ENCODE results near the gene LPCAT1. TPM values are rescaled to one million over a fixed set of nuclear protein-coding genes. Genes with fewer than 3 reads are reported as not detected.

The LPCAT1 gene
- total RNA-seq, 8 experiments from 2014 or later: 16.8 to 39.2 (median 29.8) TPM

- peaks cover 4 to 7% of the 10 kb centered on the region in 2 donors for H3K4me1 ChIP-seq (replicated peaks in 1 of 2)
- 70 to 100% (median 85%) methylated on average over 2 to 8 of the region's 17 CpGs for WGBS, 10 experiments
- ATAC-seq (replicated peaks in 6 of 8): no peak
- H3K27ac ChIP-seq: no peak overlapping the region
- no peak overlapping the region for H3K4me3 ChIP-seq
- in situ Hi-C loops (cut with MboI; ENCODE audit: low pct_unique_long_range_greater_than_20kb in 2 of 9, low sequenced_read_pairs in 9 of 9, unreplicated experiment in 9 of 9): no loop called here
These were observed 26.7 kb upstream of the LPCAT1 start for GRCh38 chr5:1550287-1551076.

GRCh38 chr5:1549475-1550030 is 25.8 kb upstream of the LPCAT1 start:
- ATAC-seq (replicated peaks in 6 of 8): no peak
- in situ Hi-C loops (cut with MboI; ENCODE audit: low pct_unique_long_range_greater_than_20kb in 2 of 9, low sequenced_read_pairs in 9 of 9, unreplicated experiment in 9 of 9): no loop called here
- Histone ChIP-seq H3K27ac (no peak overlapping the region), H3K4me3 (no peak overlapping the region), H3K4me1 (replicated peaks in 1 of 2) (peaks cover 4 to 7% of the 10 kb centered on the region in 2 donors)
- WGBS, 10 experiments: 60 to 100% (median 84%) methylated on average over 2 to 11 of the region's 16 CpGs; no CpG with 5 or more reads in 3 of the 10 experiments

- in situ Hi-C loops (cut with MboI; ENCODE audit: low pct_unique_long_range_greater_than_20kb in 2 of 9, low sequenced_read_pairs in 9 of 9, unreplicated experiment in 9 of 9): no loop called here
- Histone ChIP-seq H3K4me1 (replicated peaks in 1 of 2) (peaks cover 4 to 7% of the 10 kb centered on the region in 2 donors), H3K4me3 (no peak overlapping the region), H3K27ac (no peak overlapping the region)
- 70 to 94% (median 87%) methylated on average over 2 to 19 of the region's 33 CpGs; no CpG with 5 or more reads in 3 of the 10 experiments for WGBS, 10 experiments
- no peak for ATAC-seq (replicated peaks in 6 of 8)
These were observed 25.1 kb upstream of the LPCAT1 start for GRCh38 chr5:1548702-1549474.

GRCh38 chr5:1547655-1548054 is 23.9 kb upstream of the LPCAT1 start:
- no peak overlapping the region for H3K4me3 ChIP-seq
- in situ Hi-C loops (cut with MboI; ENCODE audit: low pct_unique_long_range_greater_than_20kb in 2 of 9, low sequenced_read_pairs in 9 of 9, unreplicated experiment in 9 of 9): no loop called here
- no peak overlapping the region for H3K27ac ChIP-seq
- 60 to 100% (median 95%) methylated on average over 2 to 5 of the region's 6 CpGs; no CpG with 5 or more reads in 3 of the 10 experiments for WGBS, 10 experiments
- no peak for ATAC-seq (replicated peaks in 6 of 8)
- peaks cover 3 to 4% of the 10 kb centered on the region in 2 donors for H3K4me1 ChIP-seq (replicated peaks in 1 of 2)

GRCh38 chr5:1547236-1547635 is 23.5 kb upstream of the LPCAT1 start:
- H3K27ac ChIP-seq: no peak overlapping the region
- no peak for ATAC-seq (replicated peaks in 6 of 8)
- H3K4me1 ChIP-seq (replicated peaks in 1 of 2): no peaks in the 10 kb centered on the region
- in situ Hi-C loops (cut with MboI; ENCODE audit: low pct_unique_long_range_greater_than_20kb in 2 of 9, low sequenced_read_pairs in 9 of 9, unreplicated experiment in 9 of 9): no loop called here
- H3K4me3 ChIP-seq: no peak overlapping the region
- 57 to 100% (median 88%) methylated on average over 1 to 11 of the region's 11 CpGs; no CpG with 5 or more reads in 1 of the 10 experiments for whole genome bisulfite sequencing, 10 experiments

- ATAC-seq (replicated peaks in 6 of 8): no peak
These were observed 22.8 kb upstream of the LPCAT1 start for GRCh38 chr5:1546556-1546955.

GRCh38 chr5:1545805-1546355 is 22.1 kb upstream of the LPCAT1 start:
- no peaks in the 10 kb centered on the region for H3K4me1 ChIP-seq (replicated peaks in 1 of 2)
- in situ Hi-C loops (cut with MboI; ENCODE audit: low pct_unique_long_range_greater_than_20kb in 2 of 9, low sequenced_read_pairs in 9 of 9, unreplicated experiment in 9 of 9): no loop called here
- no peak overlapping the region for H3K27ac ChIP-seq
- no peak overlapping the region for H3K4me3 ChIP-seq
- no peak for ATAC-seq (replicated peaks in 6 of 8)
- 20 to 81% (median 59%) methylated on average over 1 to 6 of the region's 6 CpGs for WGBS, 10 experiments

More at GRCh38 chr5:1546556-1546955, 22.8 kb upstream of the LPCAT1 start:
- no peak overlapping the region for H3K4me3 ChIP-seq
- in situ Hi-C loops (cut with MboI; ENCODE audit: low pct_unique_long_range_greater_than_20kb in 2 of 9, low sequenced_read_pairs in 9 of 9, unreplicated experiment in 9 of 9): no loop called here
- H3K27ac ChIP-seq: no peak overlapping the region
- H3K4me1 ChIP-seq (replicated peaks in 1 of 2): no peaks in the 10 kb centered on the region
- WGBS, 10 experiments: 63 to 100% (median 81%) methylated on average over 1 to 15 of the region's 18 CpGs; no CpG with 5 or more reads in 1 of the 10 experiments

- no peak overlapping the region for H3K27ac ChIP-seq
- no peaks in the 10 kb centered on the region for H3K4me1 ChIP-seq (replicated peaks in 1 of 2)
- no peak overlapping the region for H3K4me3 ChIP-seq
- 8 to 100% methylated on average over 1 to 2 of the region's 4 CpGs; no CpG with 5 or more reads in 8 of the 10 experiments for WGBS, 10 experiments
- in situ Hi-C loops (cut with MboI; ENCODE audit: low pct_unique_long_range_greater_than_20kb in 2 of 9, low sequenced_read_pairs in 9 of 9, unreplicated experiment in 9 of 9): no loop called here
- no peak for ATAC-seq (replicated peaks in 6 of 8)
These were observed 21.5 kb upstream of the LPCAT1 start for GRCh38 chr5:1545126-1545804.

GRCh38 chr5:1544294-1544961 is 20.7 kb upstream of the LPCAT1 start:
- ATAC-seq (replicated peaks in 6 of 8): no peak
- in situ Hi-C loops (cut with MboI; ENCODE audit: low pct_unique_long_range_greater_than_20kb in 2 of 9, low sequenced_read_pairs in 9 of 9, unreplicated experiment in 9 of 9): no loop called here
- 67 to 100% (median 80%) methylated on average over 1 to 6 of the region's 12 CpGs; no CpG with 5 or more reads in 5 of the 10 experiments for WGBS, 10 experiments
- no peak overlapping the region for H3K4me3 ChIP-seq
- no peaks in the 10 kb centered on the region for H3K4me1 ChIP-seq (replicated peaks in 1 of 2)
- no peak overlapping the region for H3K27ac ChIP-seq

- Histone ChIP-seq H3K4me1 (replicated peaks in 1 of 2) (no peaks in the 10 kb centered on the region), H3K4me3 (no peak overlapping the region), H3K27ac (no peak overlapping the region)
- in situ Hi-C loops (cut with MboI; ENCODE audit: low pct_unique_long_range_greater_than_20kb in 2 of 9, low sequenced_read_pairs in 9 of 9, unreplicated experiment in 9 of 9): no loop called here
- ATAC-seq (replicated peaks in 6 of 8): no peak
- WGBS, 10 experiments: 0 to 100% (median 60%) methylated on average over 1 to 2 of the region's 8 CpGs; no CpG with 5 or more reads in 5 of the 10 experiments
These were observed 19.9 kb upstream of the LPCAT1 start for GRCh38 chr5:1543398-1544293.

GRCh38 chr5:1542781-1543180 is 19.0 kb upstream of the LPCAT1 start:
- Histone ChIP-seq H3K27ac (no peak overlapping the region), H3K4me1 (replicated peaks in 1 of 2) (no peaks in the 10 kb centered on the region), H3K4me3 (no peak overlapping the region)
- WGBS, 10 experiments: 0 to 67% (median 40%) methylated on average over 1 to 3 of the region's 3 CpGs; no CpG with 5 or more reads in 7 of the 10 experiments
- peak in 3 of 8 experiments; percentile 68 to 83 (median 78) for ATAC-seq (replicated peaks in 6 of 8)
- in situ Hi-C loops (cut with MboI; ENCODE audit: low pct_unique_long_range_greater_than_20kb in 2 of 9, low sequenced_read_pairs in 9 of 9, unreplicated experiment in 9 of 9): no loop called here

Data from motor neuron (in vitro differentiated cells).